Keratinocyte (primary cell): ENCODE measurements around the gene PDE6A. TPM values are rescaled to one million over a fixed set of nuclear protein-coding genes. Genes with fewer than 3 reads are reported as not detected.
A peak's percentile ranks its signal among the peaks of the same experiment; 100 is the strongest.

Experiments used
- DNase-seq: peaks from one replicate; pipeline ENCODE4 v3.0.0-alpha.2; 2011; ENCODE audit warnings: low read depth, missing footprints, low spot score
- FAIRE-seq: peaks from 2 replicates; lab custom pipeline; 2011; peaks lifted over from hg19 to GRCh38; lab: Jason Lieb, UNC
- H2AFZ ChIP-seq: 2 replicates; pipeline ENCODE4 v1.6.0; 2012; ENCODE audit warnings: low read length, control low read depth, inconsistent platforms; ENCODE audit not compliant: control insufficient read depth
- H3K27ac ChIP-seq: 2 replicates; pipeline ENCODE4 v1.5.1; 2011; ENCODE audit warnings: low read length; ENCODE audit not compliant: control insufficient read depth, insufficient read depth
- H3K27me3 ChIP-seq: 3 replicates; pipeline ENCODE4 v1.6.0; 2011; ENCODE audit warnings: low read length; ENCODE audit not compliant: control insufficient read depth, insufficient read depth; ENCODE audit errors: extremely low read depth
- H3K36me3 ChIP-seq, 2 experiments: 2 replicates in 1 of 2; 3 replicates in 1 of 2; pipeline ENCODE4 v1.5.1; 2011; ENCODE audit warnings: low read length in 2 of 2, mild to moderate bottlenecking in 1 of 2; ENCODE audit not compliant: control insufficient read depth in 2 of 2, insufficient read depth in 2 of 2; ENCODE audit errors: extremely low read depth in 1 of 2
- H3K4me1 ChIP-seq: 3 replicates; pipeline ENCODE4 v1.5.1; 2011; ENCODE audit warnings: low read length; ENCODE audit not compliant: control insufficient read depth, insufficient read depth; ENCODE audit errors: extremely low read depth
- H3K4me2 ChIP-seq: 3 replicates; pipeline ENCODE4 v1.6.0; 2011; ENCODE audit warnings: low read depth, low read length; ENCODE audit not compliant: control insufficient read depth, insufficient read depth; ENCODE audit errors: extremely low read depth
- H3K4me3 ChIP-seq, 3 experiments: fragments of 200-600 bp in 1 of 3; sonication (generic) in 1 of 3; 2 replicates in 2 of 3; 3 replicates in 1 of 3; pipeline ENCODE4 v1.5.1; 2011 to 2016; ENCODE audit warnings: low read length in 3 of 3, mild to moderate bottlenecking in 3 of 3, control low read depth in 2 of 3, inconsistent platforms in 1 of 3, low read depth in 1 of 3, mixed read lengths in 1 of 3, mixed run types in 1 of 3, moderate library complexity in 1 of 3; ENCODE audit not compliant: control insufficient read depth in 2 of 3, insufficient read depth in 2 of 3; ENCODE audit errors: extremely low read depth in 1 of 3
- H3K79me2 ChIP-seq: 2 replicates; pipeline ENCODE4 v1.6.0; 2012; ENCODE audit warnings: low read length; ENCODE audit not compliant: control insufficient read depth, insufficient read depth
- H3K9ac ChIP-seq: 3 replicates; pipeline ENCODE4 v1.6.0; 2011; ENCODE audit warnings: low read length; ENCODE audit not compliant: control insufficient read depth, insufficient read depth; ENCODE audit errors: extremely low read depth
- H3K9me1 ChIP-seq: 3 replicates; pipeline ENCODE4 v1.6.0; 2011; ENCODE audit warnings: low read length; ENCODE audit not compliant: control insufficient read depth, insufficient read depth; ENCODE audit errors: extremely low read depth
- H3K9me3 ChIP-seq: 2 replicates; pipeline ENCODE4 v1.5.1; 2012; ENCODE audit warnings: low read depth, low read length; ENCODE audit not compliant: control insufficient read depth
- H4K20me1 ChIP-seq: 3 replicates; pipeline ENCODE4 v1.6.0; 2011; ENCODE audit warnings: low read length; ENCODE audit not compliant: control insufficient read depth, insufficient read depth; ENCODE audit errors: extremely low read depth
- CTCF ChIP-seq, 3 experiments: IDR thresholded peaks in 1 of 3; conservative IDR thresholded peaks in 1 of 3; optimal IDR thresholded peaks in 1 of 3; 2 replicates in 2 of 3; 3 replicates in 1 of 3; pipeline versions ENCODE3 to v1.5.1; 2011; ENCODE audit warnings: low read length in 3 of 3, mild to moderate bottlenecking in 3 of 3, moderate library complexity in 2 of 3, control low read depth in 1 of 3, inconsistent platforms in 1 of 3; ENCODE audit not compliant: insufficient read depth in 2 of 3; ENCODE audit errors: extremely low read depth in 1 of 3
- EZH2 ChIP-seq: IDR thresholded peaks from one replicate; pipeline ENCODE4 v1.6.1; 2012; ENCODE audit warnings: inconsistent platforms, mild to moderate bottlenecking, low read length, moderate library complexity
- dilution Hi-C: fragments of 300-500 bp; cut with MboI; formaldehyde crosslinking; loops from one replicate; pipeline ENCODE4 v1.7.0; 2020; ENCODE audit warnings: low sequenced_read_pairs; ENCODE audit not compliant: extremely low pct_ligation_motif_present
- polyA plus RNA-seq, 5 experiments: library from polyadenylated mRNA; depleted of rRNA in 3 of 5; stranded (reverse) in 3 of 5; stranded (forward) in 1 of 5; unstranded in 1 of 5; fragments of >200 nt; gene quantifications; 1 replicate in 1 of 5; 2 replicates in 3 of 5; 3 replicates in 1 of 5; pipeline versions ENCODE4 v1.2.1 to v1.2.3, GENCODE V29; 2011 to 2012; ENCODE audit warnings: missing spikeins in 2 of 5, low read depth in 1 of 5, low replicate concordance in 1 of 5

PDE6A gene
- polyA plus RNA-seq, 1 donor (not counting 4 experiments of a cell fraction or from before 2014, with no cell fraction given) = 0.03 TPM

GRCh38 chr5:149938279-149938678 lies 6.3 kb downstream of the PDE6A start:
- TF ChIP-seq CTCF (optimal IDR thresholded peaks at IDR 0.05 in 1 of 3, IDR thresholded peaks at IDR 0.05 in 1 of 3, conservative IDR thresholded peaks at IDR 0.05 in 1 of 3; ENCODE audit: extremely low read depth in 1 of 3, insufficient read depth in 2 of 3, low read length in 3 of 3) = no peak
- FAIRE-seq = peak; percentile 34
- no peak for DNase-seq
- Histone ChIP-seq H4K20me1 (no peaks in the 10 kb centered on the region), H3K79me2 (no peaks in the 10 kb centered on the region), H3K4me2 (peak overlapping the region; percentile 79), H3K9ac (peak overlapping the region; percentile 59), H3K4me3 (no peak overlapping the region), H3K9me1 (no peaks in the 10 kb centered on the region), H3K36me3 (no peaks in the 10 kb centered on the region), H3K4me1 (peaks cover 56% of the 10 kb centered on the region), H3K27me3 (no peaks in the 10 kb centered on the region), H2AFZ (no peak overlapping the region), H3K27ac (peak overlapping the region; percentile 92), H3K9me3 (no peaks in the 10 kb centered on the region)
- dilution Hi-C loops = no loop called here

- peak overlapping the region; percentile 30 for H3K4me2 ChIP-seq
- no peaks in the 10 kb centered on the region for H4K20me1 ChIP-seq
- DNase-seq (no peak), FAIRE-seq (peak; percentile 76)
- H3K79me2 ChIP-seq = no peaks in the 10 kb centered on the region
- H3K9ac ChIP-seq = peak overlapping the region; percentile 59
- H3K27me3 ChIP-seq = no peaks in the 10 kb centered on the region
- no peaks in the 10 kb centered on the region for H3K9me1 ChIP-seq
- H3K4me3 ChIP-seq = no peak overlapping the region
- no peaks in the 10 kb centered on the region for H3K9me3 ChIP-seq
- H2AFZ ChIP-seq = no peak overlapping the region
- H3K27ac ChIP-seq = peak overlapping the region; percentile 92
- TF ChIP-seq EZH2 (no peak), CTCF (optimal IDR thresholded peaks at IDR 0.05 in 1 of 3, IDR thresholded peaks at IDR 0.05 in 1 of 3, conservative IDR thresholded peaks at IDR 0.05 in 1 of 3; ENCODE audit: extremely low read depth in 1 of 3, insufficient read depth in 2 of 3, low read length in 3 of 3) (no peak)
- peaks cover 55% of the 10 kb centered on the region for H3K4me1 ChIP-seq
- dilution Hi-C loops = no loop called here
- no peaks in the 10 kb centered on the region for H3K36me3 ChIP-seq
Measured at GRCh38 chr5:149937610-149938009, 7.0 kb downstream of the PDE6A start.
